Immature natural killer cell (primary cell): ENCODE measurements around the gene AVL9. TPM values are rescaled to one million over a fixed set of nuclear protein-coding genes. Genes with fewer than 3 reads are reported as not detected.
"Not testable (repeated sequence)": the region's sequence is repeated elsewhere in the genome, so short reads cannot be mapped to it uniquely, and the experiment has no call there.

Experiments used
- DNase-seq, 3 donors: peaks; one replicate each; pipeline ENCODE4 v3.0.0; 2022; ENCODE audit warnings: mixed read lengths in 1 of 3
- H3K27ac Mint-ChIP-seq, 6 donors: one replicate each; pipeline ENCODE4 v1.8.0; 2020; ENCODE audit warnings: mixed read lengths in 6 of 6, mild to moderate bottlenecking in 5 of 6, inconsistent platforms in 4 of 6, moderate library complexity in 3 of 6
- H3K27me3 Mint-ChIP-seq, 3 donors: one replicate each; pipeline ENCODE4 v1.8.0; 2020 to 2021; ENCODE audit warnings: low read depth in 3 of 3, mild to moderate bottlenecking in 3 of 3, mixed read lengths in 3 of 3, moderate library complexity in 3 of 3, inconsistent platforms in 1 of 3
- H3K36me3 Mint-ChIP-seq, 3 donors: one replicate each; pipeline ENCODE4 v1.8.0; 2020; ENCODE audit warnings: mixed read lengths in 3 of 3, inconsistent platforms in 2 of 3, mild to moderate bottlenecking in 2 of 3
- H3K4me1 Mint-ChIP-seq, 2 donors: one replicate each; pipeline ENCODE4 v1.8.0; 2020; ENCODE audit warnings: inconsistent platforms in 2 of 2, mild to moderate bottlenecking in 2 of 2, mixed read lengths in 2 of 2, moderate library complexity in 1 of 2
- H3K4me3 Mint-ChIP-seq, 5 donors: one replicate each; pipeline ENCODE4 v1.8.0; 2020; ENCODE audit warnings: mild to moderate bottlenecking in 5 of 5, mixed read lengths in 5 of 5, inconsistent platforms in 3 of 5, moderate library complexity in 3 of 5
- H3K9me3 Mint-ChIP-seq, 6 donors: one replicate each; pipeline ENCODE4 v1.8.0; 2020; ENCODE audit warnings: mild to moderate bottlenecking in 6 of 6, mixed read lengths in 6 of 6, inconsistent platforms in 4 of 6, moderate library complexity in 3 of 6
- polyA plus RNA-seq, 3 donors: library from polyadenylated mRNA; unstranded; fragments of 300-500 nt; fragmentation: Illumina TruSeq; gene quantifications; one replicate each; pipeline ENCODE4 v1.2.3, GENCODE V29; 2021

The AVL9 gene
- polyA plus RNA-seq, 3 donors from 2014 or later: 8.4 to 14.5 (median 9.3) TPM

DNA sequence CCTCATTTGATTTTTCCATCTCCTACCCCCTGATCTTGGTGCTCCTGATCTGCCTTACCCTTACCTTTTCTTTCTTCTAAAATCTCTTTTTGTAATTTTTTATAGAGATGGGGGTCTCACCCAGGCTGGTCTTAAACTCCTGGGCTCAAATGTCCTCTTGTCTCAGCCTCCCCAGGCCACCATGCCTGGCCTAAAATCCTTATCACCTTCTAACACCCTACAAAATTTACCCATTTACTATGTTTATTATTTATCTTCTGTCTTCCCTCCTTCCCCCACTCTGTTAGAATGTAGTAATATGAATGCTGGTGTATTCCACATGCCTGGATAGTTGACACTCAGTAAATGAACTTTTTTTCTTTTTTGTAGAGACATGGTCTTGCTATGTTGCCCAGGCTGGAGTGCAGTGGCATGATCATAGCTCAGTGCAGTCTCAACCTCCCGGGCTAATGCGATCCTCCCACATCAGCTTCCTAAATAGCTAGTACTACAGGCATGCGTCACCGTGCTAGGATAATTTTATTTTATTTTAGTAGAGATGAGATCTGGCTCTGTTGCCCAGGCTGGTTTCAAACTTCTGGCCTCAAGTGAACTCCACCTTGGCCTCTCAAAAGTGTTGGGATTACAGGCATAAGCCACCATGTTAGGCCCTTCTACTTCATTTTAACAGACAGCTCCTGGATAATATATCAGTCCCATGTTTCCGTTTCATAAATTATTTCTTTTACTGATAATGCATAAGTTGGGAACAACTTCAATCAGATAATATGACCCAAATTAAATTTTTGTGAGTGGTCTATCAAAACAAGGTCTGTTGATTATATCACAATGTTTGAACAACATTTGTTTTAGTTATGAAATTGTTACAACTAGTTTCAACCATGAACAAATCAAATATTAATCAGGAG lies 136.6 kb downstream of the AVL9 start:
- H3K4me1 Mint-ChIP-seq, DNase-seq, H3K4me3 Mint-ChIP-seq, H3K9me3 Mint-ChIP-seq, H3K27me3 Mint-ChIP-seq, H3K27ac Mint-ChIP-seq, H3K36me3 Mint-ChIP-seq: not testable (repeated sequence)

- not testable (repeated sequence) for H3K9me3 Mint-ChIP-seq, H3K27me3 Mint-ChIP-seq, DNase-seq, H3K36me3 Mint-ChIP-seq, H3K4me3 Mint-ChIP-seq, H3K4me1 Mint-ChIP-seq
- peak overlapping the region in 1 of 6 donors; percentile 7 for H3K27ac Mint-ChIP-seq
Measured at GRCh38 chr7:32633446-32633845, 138.2 kb downstream of the AVL9 start.

- H3K36me3 Mint-ChIP-seq, H3K9me3 Mint-ChIP-seq, H3K27ac Mint-ChIP-seq, H3K27me3 Mint-ChIP-seq, H3K4me1 Mint-ChIP-seq, DNase-seq, H3K4me3 Mint-ChIP-seq: not testable (repeated sequence)
Measured at GRCh38 chr7:32634798-32635393, 139.6 kb downstream of the AVL9 start.

GRCh38 chr7:32636725-32637462 lies 141.6 kb downstream of the AVL9 start:
- H3K9me3 Mint-ChIP-seq, H3K4me3 Mint-ChIP-seq, H3K36me3 Mint-ChIP-seq, H3K4me1 Mint-ChIP-seq, H3K27me3 Mint-ChIP-seq, DNase-seq: not testable (repeated sequence)
- H3K27ac Mint-ChIP-seq: peak overlapping the region in 1 of 6 donors; percentile 6

DNA sequence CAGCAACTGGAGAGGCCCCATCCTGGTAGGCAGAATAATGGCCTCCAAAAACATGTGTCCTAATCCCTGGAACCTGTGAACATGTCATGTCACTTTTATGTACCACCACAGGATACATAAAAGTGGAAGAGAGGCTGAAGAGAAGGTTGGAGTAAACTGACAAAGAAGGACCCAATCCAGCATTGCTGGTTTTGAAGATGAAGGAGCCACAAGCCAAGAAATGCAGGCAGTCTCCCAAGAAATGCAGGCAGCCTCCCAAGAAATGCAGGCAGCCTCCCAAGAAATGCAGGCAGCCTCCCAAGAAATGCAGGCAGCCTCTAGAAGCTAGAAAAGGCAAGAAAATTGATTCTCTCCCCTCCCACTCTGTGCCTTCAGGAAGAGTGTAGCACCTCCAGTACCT lies 142.3 kb downstream of the AVL9 start:
- H3K4me1 Mint-ChIP-seq, H3K36me3 Mint-ChIP-seq, H3K27me3 Mint-ChIP-seq, H3K9me3 Mint-ChIP-seq, H3K4me3 Mint-ChIP-seq, DNase-seq: not testable (repeated sequence)
- peak overlapping the region in 1 of 6 donors; percentile 47 for H3K27ac Mint-ChIP-seq

Other genes with a start within 250 kb of the AVL9 start
- 10 to 100 TPM; 79.3 to 87.8 (median 80.6) TPM for gene LSM5, start 5.1 kb upstream of the AVL9 start, polyA plus RNA-seq